ENCODE results near the gene PTRH1.

The PTRH1 gene

GRCh38 chr9:127690735-127691134, 24.7 kb downstream of the PTRH1 start:
- no peak for TF ChIP-seq Cebpa-rat (IDR thresholded peaks at IDR 0.05)
- H3K4me1 ChIP-seq: no peaks in the 10 kb centered on the region
- H3K9me3 ChIP-seq (replicated peaks in 1 of 11): peaks cover 0 to 14% (median 6%) of the 10 kb centered on the region in 11 experiments; a peak in 5 of 22 replicates
- peaks cover 18 to 91% (median 59%) of the 10 kb centered on the region in 11 experiments; a peak in 20 of 22 replicates for H3K36me3 ChIP-seq
- H3K4me2 ChIP-seq: no peak overlapping the region
- no peak overlapping the region for H3K4me3 ChIP-seq
- no peak overlapping the region for H3K27ac ChIP-seq
- no peaks in the 10 kb centered on the region for H3K27me3 ChIP-seq
- no peaks in the 10 kb centered on the region; a peak in 1 of 22 replicates for H4K20me1 ChIP-seq
- H3K9ac ChIP-seq: no peak overlapping the region; a peak in 1 of 22 replicates

GRCh38 chr9:127689329-127690000, 26.0 kb downstream of the PTRH1 start:
- Histone ChIP-seq H3K27me3 (no peaks in the 10 kb centered on the region), H3K9ac (no peak overlapping the region), H3K36me3 (peaks cover 15 to 90% (median 55%) of the 10 kb centered on the region in 11 experiments; a peak in 20 of 22 replicates), H3K4me1 (no peaks in the 10 kb centered on the region), H3K27ac (no peak overlapping the region), H3K9me3 (replicated peaks in 1 of 11) (peaks cover 0 to 14% (median 6%) of the 10 kb centered on the region in 11 experiments; a peak in 5 of 22 replicates), H3K4me3 (no peak overlapping the region), H3K4me2 (no peak overlapping the region), H4K20me1 (no peaks in the 10 kb centered on the region; a peak in 1 of 22 replicates)
- no peak for TF ChIP-seq Cebpa-rat (IDR thresholded peaks at IDR 0.05)

DNA sequence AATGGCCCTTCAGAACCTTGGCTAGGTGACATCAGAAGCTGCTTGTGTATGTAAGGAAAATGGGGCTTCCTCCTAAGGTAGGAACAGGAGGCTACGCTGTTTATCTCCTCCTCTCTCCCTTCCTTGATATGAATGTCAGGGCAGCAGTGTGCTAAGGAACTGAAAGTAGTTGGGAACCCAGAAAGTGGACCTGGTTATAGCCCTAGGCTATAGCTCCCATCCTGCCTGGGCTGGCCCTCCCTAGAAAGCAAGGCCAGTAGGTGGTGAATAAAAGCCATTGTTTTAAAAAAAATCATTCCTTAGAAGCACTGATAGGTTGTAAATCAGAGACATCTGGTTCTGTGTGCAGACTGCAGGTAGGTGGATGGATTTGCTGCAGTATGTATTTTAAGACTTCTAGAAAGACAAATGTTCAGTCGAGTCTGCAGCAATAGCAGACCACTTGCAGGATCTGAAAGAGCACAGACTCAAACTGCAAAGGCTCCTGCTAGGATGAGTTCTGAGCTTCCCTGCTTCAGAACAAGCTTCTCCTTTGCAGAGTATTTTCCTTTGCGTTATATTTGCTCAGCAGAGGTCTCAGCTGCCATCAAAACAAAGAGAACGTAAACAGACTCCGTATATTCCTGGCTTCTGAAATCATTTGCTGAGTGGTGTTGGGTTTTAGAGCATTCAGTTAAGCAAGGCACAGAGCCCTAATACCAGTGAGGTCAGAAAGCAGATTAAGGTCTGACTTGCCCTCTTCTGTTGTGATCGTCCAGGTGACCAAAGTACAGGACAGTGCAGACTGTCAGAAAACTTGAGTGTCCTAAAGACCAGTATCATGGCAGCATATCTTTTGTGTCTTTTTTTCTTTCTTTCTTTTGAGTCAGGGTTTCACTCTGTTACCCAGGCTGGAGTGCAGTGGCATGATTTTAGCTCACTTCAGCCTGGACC, 28.7 kb downstream of the PTRH1 start:
- Histone ChIP-seq H3K4me2 (no peak overlapping the region), H3K4me3 (no peak overlapping the region), H3K27ac (no peak overlapping the region), H3K36me3 (peaks cover 23 to 90% (median 60%) of the 10 kb centered on the region in 11 experiments; a peak in 20 of 22 replicates), H3K9ac (no peak overlapping the region), H3K9me3 (replicated peaks in 1 of 11) (peaks cover 0 to 14% (median 6%) of the 10 kb centered on the region in 11 experiments; a peak in 5 of 22 replicates), H3K4me1 (no peaks in the 10 kb centered on the region), H4K20me1 (no peaks in the 10 kb centered on the region; a peak in 1 of 22 replicates), H3K27me3 (no peaks in the 10 kb centered on the region)
- no peak for TF ChIP-seq Cebpa-rat (IDR thresholded peaks at IDR 0.05)

DNA sequence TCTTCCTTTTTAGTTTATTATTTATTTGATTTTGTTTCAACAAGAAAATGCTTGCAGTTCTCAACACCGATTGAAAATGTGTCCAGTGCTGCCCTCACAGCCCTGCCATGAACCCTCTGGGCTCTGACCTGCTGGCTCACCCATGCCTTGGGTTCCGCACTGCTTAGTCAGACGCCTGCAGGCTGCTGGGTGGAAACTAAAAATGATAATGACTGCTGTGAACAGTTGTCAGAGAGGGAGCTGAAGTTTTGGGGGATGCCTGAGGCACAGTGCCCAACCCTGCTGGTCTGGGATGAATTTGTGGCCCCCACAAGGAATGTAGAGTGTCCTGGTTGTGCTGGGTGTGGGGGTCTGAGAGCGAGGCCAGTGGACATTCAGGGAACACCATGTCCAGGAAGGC, 30.9 kb downstream of the PTRH1 start:
- Histone ChIP-seq H4K20me1 (no peaks in the 10 kb centered on the region; a peak in 1 of 22 replicates), H3K36me3 (peaks cover 14 to 90% (median 51%) of the 10 kb centered on the region in 11 experiments; a peak in 20 of 22 replicates), H3K4me2 (no peak overlapping the region), H3K9me3 (replicated peaks in 1 of 11) (peaks cover 0 to 7% (median 4%) of the 10 kb centered on the region in 11 experiments; a peak in 5 of 22 replicates), H3K9ac (no peak overlapping the region), H3K27ac (no peak overlapping the region), H3K27me3 (no peaks in the 10 kb centered on the region), H3K4me1 (peaks cover 0 to 11% (median 0%) of the 10 kb centered on the region in 10 experiments; a peak in 5 of 20 replicates), H3K4me3 (no peak overlapping the region)
- no peak for TF ChIP-seq Cebpa-rat (IDR thresholded peaks at IDR 0.05)

DNA sequence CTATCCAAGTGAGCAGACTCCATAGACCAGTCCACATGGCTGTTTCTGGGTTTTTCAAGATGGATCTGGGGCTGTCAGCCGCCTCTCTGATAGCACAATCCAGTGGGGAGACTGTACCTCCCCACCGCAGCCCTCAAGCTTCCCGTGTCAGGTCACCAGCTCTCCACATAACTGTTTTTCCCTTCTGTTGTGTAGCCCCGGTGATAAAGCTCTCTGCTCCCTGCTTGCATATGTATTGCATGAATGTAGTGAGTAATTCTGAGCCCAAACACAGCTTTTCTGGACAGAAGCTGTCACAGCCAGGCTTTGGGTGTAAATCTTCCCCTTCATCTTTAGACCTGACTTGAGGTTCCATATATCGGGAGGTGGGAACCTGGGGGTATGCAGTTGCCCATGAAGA, 31.7 kb downstream of the PTRH1 start:
- no peaks in the 10 kb centered on the region; a peak in 1 of 22 replicates for H4K20me1 ChIP-seq
- peaks cover 0 to 11% (median 0%) of the 10 kb centered on the region in 10 experiments; a peak in 5 of 20 replicates for H3K4me1 ChIP-seq
- peaks cover 10 to 88% (median 45%) of the 10 kb centered on the region in 11 experiments; a peak in 18 of 22 replicates for H3K36me3 ChIP-seq
- no peak overlapping the region for H3K27ac ChIP-seq
- H3K9ac ChIP-seq: no peak overlapping the region
- no peaks in the 10 kb centered on the region for H3K9me3 ChIP-seq (replicated peaks in 1 of 11)
- H3K4me2 ChIP-seq: no peak overlapping the region
- H3K4me3 ChIP-seq: no peak overlapping the region
- H3K27me3 ChIP-seq: no peaks in the 10 kb centered on the region
- no peak for TF ChIP-seq Cebpa-rat (IDR thresholded peaks at IDR 0.05)

GRCh38 chr9:127682351-127683136, 32.9 kb downstream of the PTRH1 start:
- peaks cover 10 to 84% (median 47%) of the 10 kb centered on the region in 11 experiments; a peak in 18 of 22 replicates for H3K36me3 ChIP-seq
- H3K27ac ChIP-seq: no peak overlapping the region
- no peak overlapping the region for H3K4me2 ChIP-seq
- no peak for TF ChIP-seq Cebpa-rat (IDR thresholded peaks at IDR 0.05)
- H3K4me3 ChIP-seq: no peak overlapping the region
- H3K4me1 ChIP-seq: peaks cover 0 to 11% (median 0%) of the 10 kb centered on the region in 10 experiments; a peak in 5 of 20 replicates
- no peak overlapping the region for H3K9ac ChIP-seq
- no peaks in the 10 kb centered on the region for H3K27me3 ChIP-seq
- no peaks in the 10 kb centered on the region; a peak in 1 of 22 replicates for H4K20me1 ChIP-seq
- H3K9me3 ChIP-seq (replicated peaks in 1 of 11): no peaks in the 10 kb centered on the region

GRCh38 chr9:127680846-127681245, 34.6 kb downstream of the PTRH1 start:
- no peak overlapping the region for H3K4me3 ChIP-seq
- H3K36me3 ChIP-seq: peaks cover 13 to 81% (median 52%) of the 10 kb centered on the region in 11 experiments; a peak in 18 of 22 replicates
- peaks cover 0 to 11% (median 0%) of the 10 kb centered on the region in 10 experiments; a peak in 5 of 20 replicates for H3K4me1 ChIP-seq
- no peaks in the 10 kb centered on the region for H3K9me3 ChIP-seq (replicated peaks in 1 of 11)
- no peak overlapping the region for H3K9ac ChIP-seq
- H3K4me2 ChIP-seq: peak overlapping the region in 2 of 11 experiments; percentile 1 to 18; a peak in 1 of 22 replicates
- no peaks in the 10 kb centered on the region for H3K27me3 ChIP-seq
- TF ChIP-seq Cebpa-rat (IDR thresholded peaks at IDR 0.05): no peak
- H3K27ac ChIP-seq: no peak overlapping the region
- no peaks in the 10 kb centered on the region; a peak in 1 of 22 replicates for H4K20me1 ChIP-seq

DNA sequence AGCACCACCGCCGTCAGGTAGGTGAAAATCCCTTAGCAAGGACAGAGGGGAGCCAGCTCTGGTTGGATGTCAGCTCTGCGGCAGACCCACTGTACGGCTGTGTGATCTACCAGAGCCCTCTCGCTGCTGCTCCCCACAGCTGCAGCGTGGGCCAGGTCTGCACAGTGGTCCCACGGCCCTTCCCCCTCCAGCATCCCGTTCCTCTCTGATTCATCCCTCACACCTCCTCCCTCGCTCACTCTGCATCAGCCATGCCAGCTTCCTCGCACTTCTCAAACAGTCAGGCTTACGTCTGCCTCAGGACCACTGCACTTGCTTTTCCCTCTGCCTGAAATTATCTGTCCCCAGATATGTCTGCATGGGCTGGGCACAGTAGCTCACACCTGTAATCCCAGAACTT, 35.2 kb downstream of the PTRH1 start:
- Histone ChIP-seq H3K4me3 (no peak overlapping the region), H3K4me2 (peak overlapping the region in 1 of 11 experiments; percentile 18; a peak in 1 of 22 replicates), H3K9me3 (replicated peaks in 1 of 11) (no peaks in the 10 kb centered on the region), H4K20me1 (no peaks in the 10 kb centered on the region; a peak in 1 of 22 replicates), H3K9ac (no peak overlapping the region), H3K27me3 (no peaks in the 10 kb centered on the region), H3K36me3 (peaks cover 13 to 87% (median 55%) of the 10 kb centered on the region in 11 experiments; a peak in 18 of 22 replicates), H3K27ac (no peak overlapping the region), H3K4me1 (peaks cover 0 to 11% (median 0%) of the 10 kb centered on the region in 10 experiments; a peak in 5 of 20 replicates)
- no peak for TF ChIP-seq Cebpa-rat (IDR thresholded peaks at IDR 0.05)

Measured in BLaER1 treated with 17β-estradiol and CSF1 and Interleukin-3, amounts not matched to agents 10 nM and 100 nM (cell line).